ENCODE data around the gene ALG1. TPM values are rescaled to one million over a fixed set of nuclear protein-coding genes. Genes with fewer than 3 reads are reported as not detected.
"Not testable (repeated sequence)": the region's sequence is repeated elsewhere in the genome, so short reads cannot be mapped to it uniquely, and the experiment has no call there.

The ALG1 gene
- polyA plus RNA-seq, 1 donor (not counting 4 experiments of a cell fraction or from before 2014, with no cell fraction given) = 25.8 TPM

GRCh38 chr16:5117300-5118087 is 45.9 kb downstream of the ALG1 start:
- H3K79me2 ChIP-seq (ENCODE audit: control insufficient read depth, insufficient read depth, low read length); FAIRE-seq; H3K36me3 ChIP-seq (ENCODE audit: control insufficient read depth in 2 of 2, extremely low read depth in 1 of 2, insufficient read depth in 2 of 2, low read length in 2 of 2); H2AFZ ChIP-seq (ENCODE audit: control insufficient read depth, low read length); H4K20me1 ChIP-seq (ENCODE audit: control insufficient read depth, extremely low read depth, insufficient read depth, low read length); H3K9me3 ChIP-seq (ENCODE audit: control insufficient read depth, low read depth, low read length); H3K4me1 ChIP-seq (ENCODE audit: control insufficient read depth, extremely low read depth, insufficient read depth, low read length); H3K9me1 ChIP-seq (ENCODE audit: control insufficient read depth, extremely low read depth, insufficient read depth, low read length); H3K27ac ChIP-seq (ENCODE audit: control insufficient read depth, insufficient read depth, low read length); H3K9ac ChIP-seq (ENCODE audit: control insufficient read depth, extremely low read depth, insufficient read depth, low read length); dilution Hi-C loops (cut with MboI; ENCODE audit: extremely low pct_ligation_motif_present, low sequenced_read_pairs); H3K4me3 ChIP-seq (ENCODE audit: control insufficient read depth in 2 of 3, extremely low read depth in 1 of 3, insufficient read depth in 2 of 3, low read depth in 1 of 3, low read length in 3 of 3); H3K4me2 ChIP-seq (ENCODE audit: control insufficient read depth, extremely low read depth, insufficient read depth, low read depth, low read length); H3K27me3 ChIP-seq (ENCODE audit: control insufficient read depth, extremely low read depth, insufficient read depth, low read length); DNase-seq (ENCODE audit: low read depth, low spot score): not testable (repeated sequence)

- H3K4me1 ChIP-seq (ENCODE audit: control insufficient read depth, extremely low read depth, insufficient read depth, low read length); H3K4me3 ChIP-seq (ENCODE audit: control insufficient read depth in 2 of 3, extremely low read depth in 1 of 3, insufficient read depth in 2 of 3, low read depth in 1 of 3, low read length in 3 of 3); H3K27me3 ChIP-seq (ENCODE audit: control insufficient read depth, extremely low read depth, insufficient read depth, low read length); H2AFZ ChIP-seq (ENCODE audit: control insufficient read depth, low read length); DNase-seq (ENCODE audit: low read depth, low spot score); H3K9ac ChIP-seq (ENCODE audit: control insufficient read depth, extremely low read depth, insufficient read depth, low read length); FAIRE-seq; H4K20me1 ChIP-seq (ENCODE audit: control insufficient read depth, extremely low read depth, insufficient read depth, low read length); H3K36me3 ChIP-seq (ENCODE audit: control insufficient read depth in 2 of 2, extremely low read depth in 1 of 2, insufficient read depth in 2 of 2, low read length in 2 of 2); H3K9me3 ChIP-seq (ENCODE audit: control insufficient read depth, low read depth, low read length); H3K27ac ChIP-seq (ENCODE audit: control insufficient read depth, insufficient read depth, low read length); H3K79me2 ChIP-seq (ENCODE audit: control insufficient read depth, insufficient read depth, low read length); dilution Hi-C loops (cut with MboI; ENCODE audit: extremely low pct_ligation_motif_present, low sequenced_read_pairs); H3K9me1 ChIP-seq (ENCODE audit: control insufficient read depth, extremely low read depth, insufficient read depth, low read length); H3K4me2 ChIP-seq (ENCODE audit: control insufficient read depth, extremely low read depth, insufficient read depth, low read depth, low read length): not testable (repeated sequence)
These were observed 59.9 kb downstream of the ALG1 start for GRCh38 chr16:5131467-5132004.

- H3K4me1 ChIP-seq (ENCODE audit: control insufficient read depth, extremely low read depth, insufficient read depth, low read length); H3K4me2 ChIP-seq (ENCODE audit: control insufficient read depth, extremely low read depth, insufficient read depth, low read depth, low read length); H3K4me3 ChIP-seq (ENCODE audit: control insufficient read depth in 2 of 3, extremely low read depth in 1 of 3, insufficient read depth in 2 of 3, low read depth in 1 of 3, low read length in 3 of 3); H3K79me2 ChIP-seq (ENCODE audit: control insufficient read depth, insufficient read depth, low read length); DNase-seq (ENCODE audit: low read depth, low spot score); H3K27ac ChIP-seq (ENCODE audit: control insufficient read depth, insufficient read depth, low read length); H3K27me3 ChIP-seq (ENCODE audit: control insufficient read depth, extremely low read depth, insufficient read depth, low read length); H3K36me3 ChIP-seq (ENCODE audit: control insufficient read depth in 2 of 2, extremely low read depth in 1 of 2, insufficient read depth in 2 of 2, low read length in 2 of 2); dilution Hi-C loops (cut with MboI; ENCODE audit: extremely low pct_ligation_motif_present, low sequenced_read_pairs); H4K20me1 ChIP-seq (ENCODE audit: control insufficient read depth, extremely low read depth, insufficient read depth, low read length); H3K9me1 ChIP-seq (ENCODE audit: control insufficient read depth, extremely low read depth, insufficient read depth, low read length); FAIRE-seq; H2AFZ ChIP-seq (ENCODE audit: control insufficient read depth, low read length); H3K9me3 ChIP-seq (ENCODE audit: control insufficient read depth, low read depth, low read length); H3K9ac ChIP-seq (ENCODE audit: control insufficient read depth, extremely low read depth, insufficient read depth, low read length): not testable (repeated sequence)
These were observed 61.4 kb downstream of the ALG1 start for GRCh38 chr16:5132915-5133600.

GRCh38 chr16:5134739-5135452 is 63.3 kb downstream of the ALG1 start:
- H3K9me3 ChIP-seq (ENCODE audit: control insufficient read depth, low read depth, low read length); H3K9ac ChIP-seq (ENCODE audit: control insufficient read depth, extremely low read depth, insufficient read depth, low read length); H4K20me1 ChIP-seq (ENCODE audit: control insufficient read depth, extremely low read depth, insufficient read depth, low read length); H3K4me1 ChIP-seq (ENCODE audit: control insufficient read depth, extremely low read depth, insufficient read depth, low read length); DNase-seq (ENCODE audit: low read depth, low spot score); H3K36me3 ChIP-seq (ENCODE audit: control insufficient read depth in 2 of 2, extremely low read depth in 1 of 2, insufficient read depth in 2 of 2, low read length in 2 of 2); H2AFZ ChIP-seq (ENCODE audit: control insufficient read depth, low read length); H3K4me2 ChIP-seq (ENCODE audit: control insufficient read depth, extremely low read depth, insufficient read depth, low read depth, low read length); H3K4me3 ChIP-seq (ENCODE audit: control insufficient read depth in 2 of 3, extremely low read depth in 1 of 3, insufficient read depth in 2 of 3, low read depth in 1 of 3, low read length in 3 of 3); H3K27me3 ChIP-seq (ENCODE audit: control insufficient read depth, extremely low read depth, insufficient read depth, low read length); H3K9me1 ChIP-seq (ENCODE audit: control insufficient read depth, extremely low read depth, insufficient read depth, low read length); H3K79me2 ChIP-seq (ENCODE audit: control insufficient read depth, insufficient read depth, low read length); H3K27ac ChIP-seq (ENCODE audit: control insufficient read depth, insufficient read depth, low read length); FAIRE-seq; dilution Hi-C loops (cut with MboI; ENCODE audit: extremely low pct_ligation_motif_present, low sequenced_read_pairs): not testable (repeated sequence)

Measured in keratinocyte (primary cell).